Stomach (tissue), 4 donors: ENCODE results near the gene PDIA4.

Source experiments
- CTCF ChIP-seq, 7 experiments: fragments of 450-650 bp in 4 of 7; fragments of 200-600 bp in 3 of 7; sonication (generic) in 3 of 7; IDR thresholded peaks; one replicate each; pipeline ENCODE4 v1.5.1; 2016 to 2019; ENCODE audit warnings: antibody characterized with exemption in 7 of 7, control low read depth in 2 of 7, mild to moderate bottlenecking in 1 of 7
- EP300 ChIP-seq: sonication (generic); formaldehyde crosslinking; IDR thresholded peaks from one replicate; pipeline ENCODE4 v1.6.1; 2017; ENCODE audit warnings: antibody characterized with exemption
- POLR2A ChIP-seq, 4 donors: fragments of 450-650 bp; IDR thresholded peaks; one replicate each; pipeline ENCODE4 v1.6.1; 2016; ENCODE audit warnings: antibody characterized with exemption in 4 of 4, control low read depth in 2 of 4, mild to moderate bottlenecking in 1 of 4, moderate library complexity in 1 of 4
- POLR2AphosphoS5 ChIP-seq, 3 donors: sonication (generic); formaldehyde crosslinking; IDR thresholded peaks; one replicate each; pipeline ENCODE4 v1.6.1; 2016; ENCODE audit warnings: antibody characterized with exemption in 3 of 3

DNA sequence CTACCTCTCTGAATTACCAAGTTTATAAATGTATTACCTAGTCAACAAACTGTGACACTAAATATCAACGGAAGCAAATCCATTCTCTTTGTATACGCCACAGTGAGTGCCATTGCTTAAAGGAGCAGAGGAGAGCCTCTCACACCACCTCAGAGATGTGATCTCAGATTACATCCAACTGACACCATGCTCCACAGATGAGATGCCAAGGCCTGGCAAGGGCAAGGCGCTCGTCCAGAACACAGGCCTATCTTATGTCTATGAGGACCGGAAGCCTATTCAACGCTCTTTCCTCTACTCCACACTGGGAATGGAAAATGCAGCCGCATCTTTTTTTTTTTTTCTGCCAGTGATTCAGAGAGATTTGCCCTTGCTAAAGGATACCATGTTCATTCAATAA lies 11.4 kb downstream of the PDIA4 start:
- TF ChIP-seq CTCF (IDR thresholded peaks at IDR 0.05), result no peak
- no peak for TF ChIP-seq POLR2A (IDR thresholded peaks at IDR 0.05)
- TF ChIP-seq POLR2AphosphoS5 (IDR thresholded peaks at IDR 0.05), result no peak
- no peak for TF ChIP-seq EP300
